Spinal cord (tissue), 10 donors: Measurements from ENCODE around the gene PITRM1. TPM values are rescaled to one million over a fixed set of nuclear protein-coding genes. Genes with fewer than 3 reads are reported as not detected.
"Not testable (repeated sequence)": the region's sequence is repeated elsewhere in the genome, so short reads cannot be mapped to it uniquely, and the experiment has no call there.

Experiments used
- DNase-seq, 6 donors: peaks; one replicate each; pipeline versions ENCODE4 v3.0.0 to v3.0.0-alpha.2; 2013 to 2015; ENCODE audit warnings: low spot score in 6 of 6, low read depth in 4 of 6
- H3K27ac ChIP-seq: one replicate; pipeline ENCODE4 v1.5.1; 2013; ENCODE audit warnings: low read depth, low read length, control low read depth
- H3K27me3 ChIP-seq: one replicate; pipeline ENCODE4 v1.6.1; 2013; ENCODE audit warnings: low read length; ENCODE audit not compliant: control insufficient read depth, insufficient read depth
- H3K36me3 ChIP-seq: one replicate; pipeline ENCODE4 v1.6.1; 2013; ENCODE audit warnings: low read length; ENCODE audit not compliant: control insufficient read depth, insufficient read depth
- H3K4me1 ChIP-seq: one replicate; pipeline ENCODE4 v1.6.1; 2013; ENCODE audit warnings: low read length; ENCODE audit not compliant: control insufficient read depth, insufficient read depth
- H3K4me3 ChIP-seq: one replicate; pipeline ENCODE4 v1.5.1; 2013; ENCODE audit warnings: low read depth, low read length, control low read depth
- H3K9me3 ChIP-seq: one replicate; pipeline ENCODE4 v1.6.1; 2013; ENCODE audit warnings: low read length; ENCODE audit not compliant: control insufficient read depth, insufficient read depth
- WGBS: methylation state at CpG from one replicate; pipeline ENCODE4 v1.1.5; 2013; ENCODE audit warnings: missing lambda C conversion rate; ENCODE audit not compliant: insufficient coverage; 5-methylcytosine and 5-hydroxymethylcytosine counted together
- polyA plus RNA-seq, 2 donors: library from polyadenylated mRNA; unstranded; fragments of 120-200 nt; gene quantifications; one replicate each; pipeline ENCODE4 v1.2.1, GENCODE V29; 2013; ENCODE audit not compliant: insufficient read length in 2 of 2
- total RNA-seq, 2 donors: library from RNA; depleted of rRNA in 1 of 2; stranded (reverse); fragments of 120-200 nt in 1 of 2; fragments of >200 nt in 1 of 2; gene quantifications; one replicate each; pipeline versions ENCODE4 v1.2.3 to v1.2.4, GENCODE V29; 2013 to 2014
- donor health status: healthy.

Gene PITRM1
- total and polyA plus RNA-seq, 4 donors: 60.0 to 103 (median 80.3) TPM

- H3K4me1 ChIP-seq: peaks cover 26% of the 10 kb centered on the region
These were observed 63.4 kb downstream of the PITRM1 start for GRCh38 chr10:3109196-3109595.

GRCh38 chr10:3108575-3109105 is 63.9 kb downstream of the PITRM1 start:
- no peaks in the 10 kb centered on the region for H3K27me3 ChIP-seq
- peaks cover 28% of the 10 kb centered on the region for H3K4me1 ChIP-seq
- H3K27ac ChIP-seq: no peak overlapping the region
- no peaks in the 10 kb centered on the region for H3K9me3 ChIP-seq
- DNase-seq: no peak
- peaks cover 75% of the 10 kb centered on the region for H3K36me3 ChIP-seq
- no peak overlapping the region for H3K4me3 ChIP-seq
- 91% methylated on average over 20 of the region's 21 CpGs for WGBS

More at GRCh38 chr10:3109196-3109595, 63.4 kb downstream of the PITRM1 start:
- Histone ChIP-seq H3K27ac (no peak overlapping the region), H3K27me3 (no peaks in the 10 kb centered on the region), H3K36me3 (peaks cover 75% of the 10 kb centered on the region), H3K9me3 (no peaks in the 10 kb centered on the region), H3K4me3 (no peak overlapping the region)
- DNase-seq: no peak
- 95% methylated on average over 19 of the region's 21 CpGs for WGBS

- H3K4me1 ChIP-seq: peaks cover 34% of the 10 kb centered on the region
- H3K9me3 ChIP-seq: no peaks in the 10 kb centered on the region
- H3K27ac ChIP-seq: peak overlapping the region; percentile 71
- DNase-seq: no peak
- H3K27me3 ChIP-seq: no peaks in the 10 kb centered on the region
- peaks cover 75% of the 10 kb centered on the region for H3K36me3 ChIP-seq
- WGBS: 86% methylated on average over 4 of the region's 8 CpGs
- no peak overlapping the region for H3K4me3 ChIP-seq
These were observed 64.5 kb downstream of the PITRM1 start for GRCh38 chr10:3108033-3108432.

GRCh38 chr10:3107426-3107961 is 65.1 kb downstream of the PITRM1 start:
- Histone ChIP-seq H3K27ac (peak overlapping the region; percentile 71), H3K27me3 (no peaks in the 10 kb centered on the region), H3K36me3 (peaks cover 73% of the 10 kb centered on the region), H3K4me3 (peak overlapping the region; percentile 5), H3K9me3 (no peaks in the 10 kb centered on the region), H3K4me1 (peaks cover 39% of the 10 kb centered on the region)
- peak in 3 of 6 donors; percentile 51 to 84 (median 59) for DNase-seq
- WGBS: 61% methylated on average over 21 of the region's 22 CpGs

GRCh38 chr10:3106928-3107425 is 65.6 kb downstream of the PITRM1 start:
- peaks cover 68% of the 10 kb centered on the region for H3K36me3 ChIP-seq
- DNase-seq: peak in 1 of 6 donors; percentile 32
- H3K27ac ChIP-seq: peak overlapping the region; percentile 71
- H3K4me3 ChIP-seq: peak overlapping the region; percentile 5
- WGBS: no CpG with 5 or more reads among the region's 5 CpGs
- H3K4me1 ChIP-seq: peaks cover 38% of the 10 kb centered on the region
- H3K9me3 ChIP-seq: no peaks in the 10 kb centered on the region
- no peaks in the 10 kb centered on the region for H3K27me3 ChIP-seq

- H3K27me3 ChIP-seq, H3K4me3 ChIP-seq, H3K27ac ChIP-seq, DNase-seq, H3K9me3 ChIP-seq: not testable (repeated sequence)
- Histone ChIP-seq H3K4me1 (peaks cover 32% of the 10 kb centered on the region), H3K36me3 (peaks cover 69% of the 10 kb centered on the region)
- 89% methylated on average over 5 of the region's 10 CpGs for WGBS
These were observed 66.3 kb downstream of the PITRM1 start for GRCh38 chr10:3106328-3106727.

GRCh38 chr10:3105905-3106304 is 66.7 kb downstream of the PITRM1 start:
- no peak for DNase-seq
- Histone ChIP-seq H3K36me3 (peaks cover 73% of the 10 kb centered on the region), H3K27ac (no peak overlapping the region), H3K4me1 (peaks cover 32% of the 10 kb centered on the region), H3K27me3 (no peaks in the 10 kb centered on the region), H3K4me3 (no peak overlapping the region), H3K9me3 (no peaks in the 10 kb centered on the region)
- WGBS: 76% methylated on average over 10 of the region's 20 CpGs

GRCh38 chr10:3105166-3105565 is 67.4 kb downstream of the PITRM1 start:
- peaks cover 75% of the 10 kb centered on the region for H3K36me3 ChIP-seq
- H3K4me3 ChIP-seq: no peak overlapping the region
- no peaks in the 10 kb centered on the region for H3K9me3 ChIP-seq
- H3K4me1 ChIP-seq: peaks cover 32% of the 10 kb centered on the region
- no peak overlapping the region for H3K27ac ChIP-seq
- DNase-seq: no peak
- no peaks in the 10 kb centered on the region for H3K27me3 ChIP-seq
- WGBS: 99% methylated on average over 20 of the region's 20 CpGs

- peaks cover 32% of the 10 kb centered on the region for H3K4me1 ChIP-seq
- peak in 1 of 6 donors; percentile 32 for DNase-seq
These were observed 68.2 kb downstream of the PITRM1 start for GRCh38 chr10:3104251-3104918.

More at GRCh38 chr10:3104251-3104918, 68.2 kb downstream of the PITRM1 start:
- Histone ChIP-seq H3K4me3 (no peak overlapping the region), H3K27me3 (no peaks in the 10 kb centered on the region), H3K36me3 (peaks cover 78% of the 10 kb centered on the region), H3K9me3 (no peaks in the 10 kb centered on the region), H3K27ac (no peak overlapping the region)
- WGBS: 71% methylated on average over 24 of the region's 28 CpGs
